UCSD-AML1 (cell line): ENCODE results near the gene PLD1.
A peak's percentile ranks its signal among the peaks of the same experiment; 100 is the strongest.

ENCODE experiments used
- DNase-seq: peaks from one replicate; lab custom pipeline; 2025; ENCODE audit not compliant: unreplicated experiment; lab: John Stamatoyannopoulos, UW

Gene PLD1

GRCh38 chr3:171772427-171773056 is 37.7 kb downstream of the PLD1 start:
- DNase-seq, result peak; percentile 21

GRCh38 chr3:171770689-171771620 is 39.3 kb downstream of the PLD1 start:
- no peak for DNase-seq

- no peak for DNase-seq
Measured at GRCh38 chr3:171769461-171769860, 40.8 kb downstream of the PLD1 start.

GRCh38 chr3:171768986-171769385 is 41.3 kb downstream of the PLD1 start:
- no peak for DNase-seq

- DNase-seq, result no peak
Measured at GRCh38 chr3:171768281-171768900, 41.9 kb downstream of the PLD1 start.

GRCh38 chr3:171765511-171765887 is 44.8 kb downstream of the PLD1 start:
- DNase-seq, result no peak

- DNase-seq, result no peak
Measured at GRCh38 chr3:171763392-171763791, 46.9 kb downstream of the PLD1 start.

- no peak for DNase-seq
Measured at GRCh38 chr3:171760477-171760876, 49.8 kb downstream of the PLD1 start.

GRCh38 chr3:171758109-171758508 is 52.2 kb downstream of the PLD1 start:
- no peak for DNase-seq

- DNase-seq, result no peak
Measured at GRCh38 chr3:171757361-171758034, 52.8 kb downstream of the PLD1 start.

- DNase-seq, result no peak
Measured at GRCh38 chr3:171755656-171756055, 54.6 kb downstream of the PLD1 start.

GRCh38 chr3:171755015-171755589 is 55.2 kb downstream of the PLD1 start:
- no peak for DNase-seq

- no peak for DNase-seq
Measured at GRCh38 chr3:171753665-171754408, 56.4 kb downstream of the PLD1 start.

- no peak for DNase-seq
Measured at GRCh38 chr3:171753025-171753472, 57.2 kb downstream of the PLD1 start.

GRCh38 chr3:171752329-171752728 is 58.0 kb downstream of the PLD1 start:
- DNase-seq, result no peak

GRCh38 chr3:171749124-171749523 is 61.2 kb downstream of the PLD1 start:
- no peak for DNase-seq

- DNase-seq, result no peak
Measured at GRCh38 chr3:171748064-171748924, 62.0 kb downstream of the PLD1 start.

GRCh38 chr3:171747223-171747920 is 62.9 kb downstream of the PLD1 start:
- DNase-seq, result no peak
